Heart right ventricle (tissue), 16 donors: ENCODE results near the gene BMPER. TPM values are rescaled to one million over a fixed set of nuclear protein-coding genes. Genes with fewer than 3 reads are reported as not detected.

Source experiments
- ATAC-seq, 8 donors: fragments of 200-7000 bp; cut with Tn5 transposase; one replicate each; pipeline ENCODE4 v1.9.1; 2020; ENCODE audit warnings: mild to moderate bottlenecking in 8 of 8, moderate library complexity in 8 of 8, moderate number of reproducible peaks in 1 of 8
- DNase-seq, 2 donors: peaks; one replicate each; pipeline ENCODE4 v3.0.0-alpha.2; 2020
- H3K27ac ChIP-seq, 10 donors: fragments of 200-600 bp; sonication (generic) in 2 of 10; one replicate each; pipeline versions ENCODE4 v1.5.0 to v1.8.0; 2020 to 2022; ENCODE audit warnings: mild to moderate bottlenecking in 3 of 10
- H3K27me3 ChIP-seq, 7 donors: fragments of 200-600 bp; one replicate each; pipeline ENCODE4 v1.8.0; 2021 to 2022; ENCODE audit warnings: mild to moderate bottlenecking in 2 of 7
- H3K36me3 ChIP-seq, 9 donors: fragments of 200-600 bp; sonication (generic) in 1 of 9; one replicate each; pipeline versions ENCODE4 v1.5.0 to v1.8.0; 2020 to 2022; ENCODE audit warnings: mild to moderate bottlenecking in 2 of 9
- H3K4me1 ChIP-seq, 9 donors: fragments of 200-600 bp; sonication (generic) in 1 of 9; one replicate each; pipeline versions ENCODE4 v1.5.0 to v1.8.0; 2020 to 2022; ENCODE audit warnings: mild to moderate bottlenecking in 4 of 9
- H3K4me3 ChIP-seq, 10 donors: fragments of 200-600 bp; sonication (generic) in 2 of 10; one replicate each; pipeline versions ENCODE4 v1.5.0 to v1.8.0; 2020 to 2022; ENCODE audit warnings: mild to moderate bottlenecking in 7 of 10, moderate library complexity in 2 of 10
- H3K9me3 ChIP-seq, 11 donors: fragments of 200-600 bp in 10 of 11; sonication (generic) in 2 of 11; one replicate each; pipeline versions ENCODE4 v1.5.0 to v1.8.0; 2013 to 2022; ENCODE audit warnings: mild to moderate bottlenecking in 2 of 11, control low read depth in 1 of 11, moderate library complexity in 1 of 11
- CTCF ChIP-seq, 9 donors: fragments of 200-600 bp; sonication (generic) in 2 of 9; IDR thresholded peaks; one replicate each; pipeline versions ENCODE4 v1.5.0 to v1.8.0; 2021 to 2022; ENCODE audit warnings: antibody characterized with exemption in 9 of 9, mild to moderate bottlenecking in 5 of 9, moderate library complexity in 1 of 9
- WGBS, 2 donors: extraction: QIAGEN DNeasy Blood & Tissue Kit; methylation state at CpG; one replicate each; pipeline ENCODE4 v1.1.7; 2013; ENCODE audit warnings: inconsistent platforms in 1 of 2; 5-methylcytosine and 5-hydroxymethylcytosine counted together
- intact Hi-C, 10 donors: fragments of 100-400 bp; cut with DNase I; formaldehyde crosslinking; loops; one replicate each; pipeline versions ENCODE4 v1.11.1 to v1.14.2; 2022
- polyA plus RNA-seq, 2 donors: library from polyadenylated mRNA; stranded (reverse); fragments of 200-250 nt; gene quantifications; one replicate each; pipeline ENCODE4 v1.2.3, GENCODE V29; 2013
- total RNA-seq, 10 donors: library from RNA; stranded (reverse); fragmentation: NEBNext Ultra II Directional in 3 of 10; extraction: Animal tissue kit (Norgen Biotek cat#: 25700) in 3 of 10; gene quantifications; one replicate each; pipeline versions ENCODE4 v1.2.1 to v1.2.4, GENCODE V29; 2021 to 2023
- donor health status: Arrhythmogenic right ventricular cardiomyopathy.
- donor health status: ischemic (EF 13 %, LVEDD 7.1; RV severe dilation, severe dysfunction).
- donor health status: healthy with polysubstance abuse.
- donor health status: DM: no; HTN: yes; CAD: no.
- donor health status: DM: no; HTN: no; CAD: no.
- donor health status: ischemic (EF 25% LVEDD 6.9; RV normal size, moderate dysfunction).
- donor health status: ischemic (EF 25% LVEDD 5.7; RV mildly dilated, moderate dysfunction).
- donor health status: healthy.
- donor health status: DM: yes; HTN: yes; CAD: no.
- donor health status: Ischemic cardiomyopathy.
- donor health status: ischemic (EF 35%, LVEDD 5.7; RV mildly dilated, moderate dysfunction).
- donor health status: nonischemic (EF 11% LVEDD 7.7; RV severe dilation, severe dysfunction).
- donor health status: DM: yes; HTN: yes; CAD: no.
- donor health status: PGD.
- donor health status: ischemic (EF 29% LVEDD 5.4; RV normal size, mild dysfunction).
- donor health status: nonischemic (EF 23%, LVEDD 6.1; RV moderate dilation, normal function).

BMPER gene
- total and polyA plus RNA-seq, 12 donors = 0.70 to 3.9 (median 1.5) TPM

- intact Hi-C loops = no loop called here
- TF ChIP-seq CTCF (IDR thresholded peaks at IDR 0.05) = no peak
- no peaks in the 10 kb centered on the region for H3K27me3 ChIP-seq
- 80 to 88% methylated on average over 6 of the region's 6 CpGs for WGBS, 2 donors
- H3K36me3 ChIP-seq = no peaks in the 10 kb centered on the region
- ATAC-seq (no peak), DNase-seq (no peak)
- no peak overlapping the region for H3K27ac ChIP-seq
- no peaks in the 10 kb centered on the region for H3K9me3 ChIP-seq
- H3K4me3 ChIP-seq = no peak overlapping the region
- no peaks in the 10 kb centered on the region for H3K4me1 ChIP-seq
Measured at GRCh38 chr7:34191771-34192479, 286.6 kb downstream of the BMPER start.

- Histone ChIP-seq H3K4me3 (no peak overlapping the region), H3K4me1 (no peaks in the 10 kb centered on the region), H3K36me3 (no peaks in the 10 kb centered on the region), H3K27ac (no peak overlapping the region), H3K27me3 (no peaks in the 10 kb centered on the region), H3K9me3 (no peaks in the 10 kb centered on the region)
- no peak for DNase-seq
- no peak for ATAC-seq
- intact Hi-C loops = no loop called here
- WGBS, 2 donors = 94 to 97% methylated on average over 1 of the region's 1 CpG
- TF ChIP-seq CTCF (IDR thresholded peaks at IDR 0.05) = no peak
Measured at GRCh38 chr7:34192906-34193305, 287.6 kb downstream of the BMPER start.

DNA sequence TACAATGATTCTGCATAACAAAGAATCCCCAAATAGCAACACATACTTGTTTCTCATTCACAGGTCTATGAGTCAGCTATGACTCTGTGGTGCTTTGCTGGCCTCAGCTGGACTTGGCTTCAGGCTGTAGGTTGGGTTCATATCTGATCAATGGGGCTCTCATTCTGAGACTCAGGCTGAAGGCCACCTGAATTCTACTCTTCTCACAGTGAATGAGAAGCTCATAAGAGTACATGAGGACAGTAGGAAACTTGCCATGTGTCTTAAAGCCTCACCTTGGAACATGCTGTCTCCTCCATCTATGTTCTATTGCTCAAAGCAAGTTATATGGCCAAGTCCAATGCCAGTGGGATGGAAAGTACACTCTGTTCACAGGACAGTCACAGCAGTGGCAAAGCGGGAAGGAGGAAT lies 292.9 kb downstream of the BMPER start:
- no peak for TF ChIP-seq CTCF (IDR thresholded peaks at IDR 0.05)
- Histone ChIP-seq H3K27me3 (no peaks in the 10 kb centered on the region), H3K9me3 (peaks cover 0 to 4% (median 0%) of the 10 kb centered on the region in 11 donors), H3K27ac (no peak overlapping the region), H3K4me3 (no peak overlapping the region), H3K36me3 (no peaks in the 10 kb centered on the region), H3K4me1 (no peaks in the 10 kb centered on the region)
- intact Hi-C loops = no loop called here
- 95% methylated on average over 1 of the region's 1 CpG for WGBS, 2 donors
- ATAC-seq (no peak), DNase-seq (no peak)
